Measurements from ENCODE around the gene C19orf25.
A peak's percentile ranks its signal among the peaks of the same experiment; 100 is the strongest.

The C19orf25 gene

DNA sequence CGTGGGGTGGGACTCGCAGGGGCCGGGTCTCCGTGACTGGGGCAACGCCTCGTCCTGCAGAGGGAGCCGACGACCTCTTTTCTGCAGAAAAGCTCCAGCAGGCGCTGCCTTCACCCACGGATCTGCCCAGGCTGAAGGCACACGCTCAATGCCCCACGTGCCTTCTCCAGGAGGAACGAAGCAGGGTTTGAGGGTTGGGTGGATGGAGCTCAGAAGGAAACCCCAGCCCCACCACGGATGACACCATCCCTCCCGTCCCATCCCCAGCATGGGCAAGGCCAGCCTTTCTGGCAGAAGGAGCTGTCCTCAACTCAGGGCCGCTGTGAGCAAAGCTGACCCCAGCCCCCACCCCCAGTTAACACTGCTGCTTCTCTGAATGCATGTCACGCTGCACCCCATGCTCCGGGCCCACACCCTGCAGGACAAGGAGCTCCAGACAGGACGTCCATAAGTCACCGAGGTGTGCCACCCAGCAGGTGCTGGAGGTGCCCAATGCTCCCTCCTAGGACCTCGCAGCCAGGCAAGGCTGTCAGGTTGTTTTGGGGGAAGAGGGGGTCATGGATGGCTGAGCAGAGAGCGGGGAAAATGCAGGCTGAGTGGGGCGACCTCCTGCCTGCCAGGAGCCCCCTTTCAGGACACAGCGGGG, 7.4 kb downstream of the C19orf25 start:
- no peaks in the 10 kb centered on the region for H3K36me3 ChIP-seq (replicated peaks)
- peaks cover 50% of the 10 kb centered on the region for H3K27me3 ChIP-seq (replicated peaks)
- DNase-seq, result no peak
- in situ Hi-C loops (cut with HindIII; ENCODE audit: low pct_ligation_motif_present, low sequenced_read_pairs), result loop anchor here (5.0 kb wide), 1 partner anchor 189 kb away; no protein-coding TSS in a partner anchor
- H3K4me3 ChIP-seq (ENCODE audit: low read depth, low read length), result no peak overlapping the region
- TF ChIP-seq, protein P1, sequence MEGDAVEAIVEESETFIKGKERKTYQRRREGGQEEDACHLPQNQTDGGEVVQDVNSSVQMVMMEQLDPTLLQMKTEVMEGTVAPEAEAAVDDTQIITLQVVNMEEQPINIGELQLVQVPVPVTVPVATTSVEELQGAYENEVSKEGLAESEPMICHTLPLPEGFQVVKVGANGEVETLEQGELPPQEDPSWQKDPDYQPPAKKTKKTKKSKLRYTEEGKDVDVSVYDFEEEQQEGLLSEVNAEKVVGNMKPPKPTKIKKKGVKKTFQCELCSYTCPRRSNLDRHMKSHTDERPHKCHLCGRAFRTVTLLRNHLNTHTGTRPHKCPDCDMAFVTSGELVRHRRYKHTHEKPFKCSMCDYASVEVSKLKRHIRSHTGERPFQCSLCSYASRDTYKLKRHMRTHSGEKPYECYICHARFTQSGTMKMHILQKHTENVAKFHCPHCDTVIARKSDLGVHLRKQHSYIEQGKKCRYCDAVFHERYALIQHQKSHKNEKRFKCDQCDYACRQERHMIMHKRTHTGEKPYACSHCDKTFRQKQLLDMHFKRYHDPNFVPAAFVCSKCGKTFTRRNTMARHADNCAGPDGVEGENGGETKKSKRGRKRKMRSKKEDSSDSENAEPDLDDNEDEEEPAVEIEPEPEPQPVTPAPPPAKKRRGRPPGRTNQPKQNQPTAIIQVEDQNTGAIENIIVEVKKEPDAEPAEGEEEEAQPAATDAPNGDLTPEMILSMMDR (IDR thresholded peaks at IDR 0.05; ENCODE audit: low read depth, low read length, missing control alignments), result peak; percentile 35
- no peak overlapping the region for H3K27ac ChIP-seq

DNA sequence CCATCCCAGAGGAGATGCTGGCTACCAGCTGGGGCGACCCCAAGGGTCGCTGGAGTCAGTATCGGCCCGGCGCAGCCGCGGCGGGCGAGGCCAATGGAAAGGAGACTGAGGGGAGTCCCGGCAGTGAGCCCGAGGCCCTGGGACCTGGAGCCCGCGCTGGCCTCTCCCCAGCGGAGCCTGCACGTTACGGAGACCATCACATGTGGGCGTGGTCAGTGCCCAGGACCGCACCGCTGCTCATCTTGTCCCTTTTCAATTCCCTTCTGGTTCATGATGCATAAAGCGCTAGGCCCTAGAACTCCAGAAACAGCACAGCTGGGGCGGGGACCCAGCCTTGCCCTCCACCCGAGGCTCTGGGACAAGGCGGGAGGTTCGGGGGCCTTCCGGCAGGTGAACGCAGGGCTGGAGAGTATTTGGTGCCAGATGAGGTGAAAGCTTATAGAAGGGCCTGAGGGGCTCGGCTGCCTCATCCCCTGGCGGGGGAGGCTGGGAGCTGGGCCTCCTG, 8.0 kb downstream of the C19orf25 start:
- Histone ChIP-seq H3K27me3 (replicated peaks) (peaks cover 56% of the 10 kb centered on the region), H3K4me3 (ENCODE audit: low read depth, low read length) (no peak overlapping the region), H3K36me3 (replicated peaks) (no peaks in the 10 kb centered on the region), H3K27ac (no peak overlapping the region)
- no peak for DNase-seq
- in situ Hi-C loops (cut with HindIII; ENCODE audit: low pct_ligation_motif_present, low sequenced_read_pairs), result loop anchor here (5.0 kb wide), 1 partner anchor 189 kb away; no protein-coding TSS in a partner anchor
- TF ChIP-seq, protein P1 (IDR thresholded peaks at IDR 0.05; ENCODE audit: low read depth, low read length, missing control alignments), result no peak

DNA sequence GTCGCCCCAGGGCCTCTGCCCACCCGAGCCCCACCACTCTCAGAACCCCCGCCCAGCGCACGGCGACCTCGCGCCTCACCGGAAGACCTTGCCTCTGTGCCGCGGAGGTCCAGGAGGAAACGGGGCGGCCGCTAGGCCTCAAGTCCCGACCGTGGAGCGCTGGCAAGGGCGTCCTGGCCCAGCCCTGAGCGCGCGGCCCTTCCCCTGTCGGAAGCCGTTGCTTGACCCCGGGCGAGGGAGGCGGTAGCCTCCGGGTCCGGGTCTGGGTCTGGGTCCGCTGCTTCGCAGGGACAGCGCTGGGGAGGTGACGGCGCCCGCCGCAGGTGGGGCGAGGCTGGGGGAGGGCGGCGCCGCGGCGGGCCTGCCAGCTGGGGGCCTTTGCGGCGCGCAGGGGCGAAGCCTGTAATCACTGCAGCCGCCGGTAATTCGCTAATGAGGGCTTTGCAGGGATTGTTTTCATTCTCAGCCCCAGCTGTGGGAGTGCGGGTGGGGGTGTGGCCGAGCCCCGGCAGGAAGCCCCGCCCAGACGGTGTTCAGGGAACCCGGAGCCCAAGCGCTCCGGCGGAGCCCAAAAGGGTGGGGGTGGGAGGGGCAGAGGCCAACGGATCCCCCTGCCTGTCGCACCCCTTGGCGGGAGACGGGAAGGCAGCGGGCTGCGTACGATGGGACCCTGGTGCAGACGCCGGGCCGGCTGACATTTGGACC, 8.6 kb downstream of the C19orf25 start:
- Histone ChIP-seq H3K36me3 (replicated peaks) (no peaks in the 10 kb centered on the region), H3K4me3 (ENCODE audit: low read depth, low read length) (no peak overlapping the region), H3K27me3 (replicated peaks) (peaks cover 61% of the 10 kb centered on the region), H3K27ac (no peak overlapping the region)
- TF ChIP-seq, protein P1 (IDR thresholded peaks at IDR 0.05; ENCODE audit: low read depth, low read length, missing control alignments), result no peak
- in situ Hi-C loops (cut with HindIII; ENCODE audit: low pct_ligation_motif_present, low sequenced_read_pairs), result loop anchor here (5.0 kb wide), 1 partner anchor 188 kb away; no protein-coding TSS in a partner anchor
- DNase-seq, result no peak

DNA sequence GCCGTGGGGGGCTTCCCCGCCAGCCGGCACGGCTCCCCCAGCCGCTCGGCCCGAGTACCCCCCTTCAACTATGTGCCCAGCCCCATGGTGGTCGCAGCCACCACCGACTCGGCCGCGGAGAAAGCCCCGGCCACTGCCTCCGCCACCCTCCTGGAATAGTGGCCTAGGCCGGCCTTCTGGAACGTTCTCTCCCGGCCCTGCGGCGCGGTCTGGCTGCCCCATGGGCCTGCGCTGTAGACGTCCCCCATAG, 9.0 kb downstream of the C19orf25 start:
- in situ Hi-C loops (cut with HindIII; ENCODE audit: low pct_ligation_motif_present, low sequenced_read_pairs), result loop anchor here (5.0 kb wide), 1 partner anchor 188 kb away; no protein-coding TSS in a partner anchor

DNA sequence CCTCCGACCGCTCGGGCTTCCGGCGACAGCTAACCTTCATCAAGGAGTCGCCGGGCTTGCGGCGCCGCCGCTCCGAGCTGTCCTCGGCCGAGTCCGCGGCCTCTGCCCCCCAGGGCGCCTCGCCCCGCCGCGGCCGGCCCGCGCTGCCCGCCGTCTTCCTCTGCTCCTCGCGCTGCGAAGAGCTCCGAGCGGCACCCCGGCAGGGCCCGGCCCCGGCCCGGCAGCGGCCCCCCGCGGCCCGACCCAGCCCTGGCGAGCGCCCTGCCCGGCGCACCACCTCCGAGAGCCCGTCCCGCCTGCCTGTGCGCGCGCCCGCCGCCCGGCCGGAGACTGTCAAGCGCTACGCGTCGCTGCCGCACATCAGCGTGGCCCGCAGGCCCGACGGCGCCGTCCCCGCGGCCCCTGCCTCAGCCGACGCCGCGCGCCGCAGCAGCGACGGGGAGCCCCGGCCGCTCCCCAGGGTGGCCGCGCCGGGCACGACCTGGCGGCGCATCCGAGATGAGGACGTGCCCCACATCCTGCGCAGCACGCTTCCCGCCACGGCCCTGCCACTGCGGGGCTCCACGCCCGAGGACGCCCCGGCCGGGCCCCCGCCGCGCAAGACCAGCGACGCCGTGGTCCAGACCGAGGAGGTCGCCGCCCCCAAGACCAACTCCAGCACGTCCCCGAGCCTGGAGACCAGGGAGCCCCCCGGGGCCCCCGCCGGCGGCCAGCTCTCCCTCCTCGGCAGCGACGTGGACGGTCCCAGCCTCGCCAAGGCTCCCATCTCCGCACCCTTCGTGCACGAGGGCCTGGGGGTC, 9.6 kb downstream of the C19orf25 start:
- no peak for DNase-seq
- Histone ChIP-seq H3K36me3 (replicated peaks) (no peaks in the 10 kb centered on the region), H3K27me3 (replicated peaks) (peaks cover 66% of the 10 kb centered on the region), H3K4me3 (ENCODE audit: low read depth, low read length) (no peak overlapping the region), H3K27ac (no peak overlapping the region)
- TF ChIP-seq, protein P1 (IDR thresholded peaks at IDR 0.05; ENCODE audit: low read depth, low read length, missing control alignments), result no peak
- in situ Hi-C loops (cut with HindIII; ENCODE audit: low pct_ligation_motif_present, low sequenced_read_pairs), result loop anchor here (5.0 kb wide), 1 partner anchor 187 kb away; no protein-coding TSS in a partner anchor

More for the DNA sequence above, 9.0 kb downstream of the C19orf25 start:
- Histone ChIP-seq H3K36me3 (replicated peaks) (no peaks in the 10 kb centered on the region), H3K4me3 (ENCODE audit: low read depth, low read length) (no peak overlapping the region), H3K27ac (no peak overlapping the region), H3K27me3 (replicated peaks) (peaks cover 66% of the 10 kb centered on the region)
- DNase-seq, result no peak
- TF ChIP-seq, protein P1 (IDR thresholded peaks at IDR 0.05; ENCODE audit: low read depth, low read length, missing control alignments), result no peak
